Subcutaneous adipose tissue (tissue), 4 donors: ENCODE measurements around the gene CENPQ. TPM values are rescaled to one million over a fixed set of nuclear protein-coding genes. Genes with fewer than 3 reads are reported as not detected.

ENCODE experiments used
- CTCF ChIP-seq: fragments of 450-650 bp; IDR thresholded peaks from one replicate; pipeline ENCODE4 v1.5.1; 2016; ENCODE audit warnings: low read depth, mild to moderate bottlenecking, control low read depth, antibody characterized with exemption, moderate library complexity
- total RNA-seq, 4 donors: library from RNA; depleted of rRNA; stranded (reverse); fragments of >200 nt; gene quantifications; one replicate each; pipeline ENCODE4 v1.1.0, GENCODE V29; 2016

CENPQ gene
- total RNA-seq, 4 donors from 2014 or later, result 2.6 to 12.2 (median 5.8) TPM

GRCh38 chr6:49531774-49532569, 68.8 kb downstream of the CENPQ start:
- TF ChIP-seq CTCF, result no peak

- no peak for TF ChIP-seq CTCF
Observed at GRCh38 chr6:49535795-49536194, 72.6 kb downstream of the CENPQ start.

GRCh38 chr6:49539102-49539501, 75.9 kb downstream of the CENPQ start:
- TF ChIP-seq CTCF, result no peak

- TF ChIP-seq CTCF, result no peak
Observed at GRCh38 chr6:49540614-49541013, 77.4 kb downstream of the CENPQ start.

- no peak for TF ChIP-seq CTCF
Observed at GRCh38 chr6:49541210-49541724, 78.1 kb downstream of the CENPQ start.

- no peak for TF ChIP-seq CTCF
Observed at GRCh38 chr6:49541936-49542335, 78.8 kb downstream of the CENPQ start.

Other genes with a start within 250 kb of the CENPQ start
- 10 to 100 TPM; 18.7 to 30.5 (median 23.6) TPM for gene MMUT, start 117 bp upstream of the CENPQ start, total RNA-seq
- gene GLYATL3, start 36.6 kb downstream of the CENPQ start, total RNA-seq, result not detected
- gene C6orf141, start 87.3 kb downstream of the CENPQ start, total RNA-seq, result 10 to 100 TPM in 1 of 4 donors, 1 to 10 TPM in 3; 1.9 to 14.7 (median 5.7) TPM
- not detected for gene RHAG, start 173.5 kb downstream of the CENPQ start, total RNA-seq